Activated CD4-positive, alpha-beta T cell treated with anti-CD3 and anti-CD28 coated beads, Interleukin-2, amount 10 ng/mL, durations not matched to agents 7 days and 5 days (primary cell): ENCODE data around the gene RPP30. TPM values are rescaled to one million over a fixed set of nuclear protein-coding genes. Genes with fewer than 3 reads are reported as not detected.

Experiments used
- CTCF ChIA-PET: fragments of 350-600 bp; sonication (Branson Sonifier 250); formaldehyde crosslinking; loops from one replicate; lab custom pipeline; 2021; ENCODE audit warnings: antibody characterized with exemption; lab: Charles Lee
- POLR2A ChIA-PET: fragments of 350-600 bp; sonication (Branson Sonifier 250); formaldehyde crosslinking; loops from one replicate; lab custom pipeline; 2021; ENCODE audit warnings: antibody characterized with exemption; lab: Charles Lee
- DNase-seq: peaks from one replicate; pipeline ENCODE4 v3.0.0-alpha.2; 2020
- H3K27ac Mint-ChIP-seq: one replicate; pipeline ENCODE4 v1.8.0; 2021; ENCODE audit warnings: mild to moderate bottlenecking, moderate library complexity, mixed read lengths
- H3K27me3 Mint-ChIP-seq: one replicate; pipeline ENCODE4 v1.8.0; 2021; ENCODE audit warnings: mixed read lengths
- H3K36me3 Mint-ChIP-seq: one replicate; pipeline ENCODE4 v1.8.0; 2021; ENCODE audit warnings: low read depth, mixed read lengths
- H3K4me1 Mint-ChIP-seq: one replicate; pipeline ENCODE4 v1.8.0; 2021; ENCODE audit warnings: mixed read lengths
- H3K4me3 Mint-ChIP-seq: one replicate; pipeline ENCODE4 v1.8.0; 2021; ENCODE audit warnings: mild to moderate bottlenecking, moderate library complexity, mixed read lengths
- H3K9me3 Mint-ChIP-seq: one replicate; pipeline ENCODE4 v1.8.0; 2021; ENCODE audit warnings: mixed read lengths
- total RNA-seq, 2 experiments: library from RNA; stranded (reverse); gene quantifications; one replicate each; pipeline ENCODE4 v1.2.3, GENCODE V29; 2021

RPP30 gene
- total RNA-seq = 10 to 100 TPM; 48.9 to 60.2 TPM

DNA sequence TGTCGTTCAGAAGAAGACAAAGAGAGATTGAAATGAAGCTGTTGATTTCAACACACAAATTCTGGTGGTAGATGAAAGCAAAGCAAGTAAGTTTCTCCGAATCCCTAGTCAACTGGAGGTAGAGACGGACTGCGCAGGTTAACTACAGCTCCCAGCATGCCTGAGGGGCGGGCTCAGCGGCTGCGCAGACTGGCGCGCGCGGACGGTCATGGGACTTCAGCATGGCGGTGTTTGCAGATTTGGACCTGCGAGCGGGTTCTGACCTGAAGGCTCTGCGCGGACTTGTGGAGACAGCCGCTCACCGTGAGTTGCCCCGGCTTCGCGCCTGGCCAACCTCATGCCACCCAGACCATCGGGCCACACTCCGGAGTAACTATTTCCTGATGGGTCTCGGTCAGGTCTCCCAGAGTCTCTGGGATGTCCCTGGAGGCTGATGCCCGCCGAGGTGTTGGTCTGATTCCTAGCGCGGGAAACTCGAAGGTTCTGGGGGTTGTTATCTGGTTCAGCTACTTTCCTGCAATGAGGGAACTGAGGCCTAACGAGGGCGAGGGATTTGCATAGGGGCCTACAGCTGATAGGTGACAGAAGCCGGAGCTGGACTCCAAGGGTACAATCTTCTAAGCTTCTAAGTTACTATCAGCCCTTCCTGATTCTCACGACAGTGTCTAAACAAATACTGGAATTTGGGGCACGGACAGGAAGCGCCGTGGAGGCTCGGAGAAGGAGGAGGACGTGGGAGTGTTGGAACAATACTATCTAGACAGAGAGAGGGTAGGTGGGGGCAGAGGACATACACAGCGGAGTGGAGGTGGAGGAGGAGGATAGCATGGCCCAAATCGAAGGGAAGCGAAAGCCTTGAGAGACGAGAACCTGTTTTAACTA is at the start of gene RPP30:
RPP30 (plus strand) TSS at position 209 of the 882 bp plus-strand sequence; CDS start at position 222, 13 bp downstream.
- Mint-ChIP-seq H3K9me3 (peaks cover 6% of the 10 kb centered on the region), H3K27me3 (peaks cover 26% of the 10 kb centered on the region), H3K4me1 (peaks cover 38% of the 10 kb centered on the region), H3K4me3 (peak within 1 kb of the TSS; percentile 97), H3K27ac (peak within 1 kb of the TSS; percentile 94), H3K36me3 (peaks cover 11% of the 10 kb centered on the region)
- DNase-seq = peak; percentile 86
- CTCF ChIA-PET = interaction anchor here (1.0 to 1.5 kb wide), 6 partner anchors 14 to 379 kb away, joined by 3 to 4 read pairs (median 4); partner anchors contain the start of gene HTR7
- POLR2A ChIA-PET = interaction anchor here (0.6 kb wide), 1 partner anchor 398 kb away, joined by 9 read pairs; no protein-coding TSS in a partner anchor

DNA sequence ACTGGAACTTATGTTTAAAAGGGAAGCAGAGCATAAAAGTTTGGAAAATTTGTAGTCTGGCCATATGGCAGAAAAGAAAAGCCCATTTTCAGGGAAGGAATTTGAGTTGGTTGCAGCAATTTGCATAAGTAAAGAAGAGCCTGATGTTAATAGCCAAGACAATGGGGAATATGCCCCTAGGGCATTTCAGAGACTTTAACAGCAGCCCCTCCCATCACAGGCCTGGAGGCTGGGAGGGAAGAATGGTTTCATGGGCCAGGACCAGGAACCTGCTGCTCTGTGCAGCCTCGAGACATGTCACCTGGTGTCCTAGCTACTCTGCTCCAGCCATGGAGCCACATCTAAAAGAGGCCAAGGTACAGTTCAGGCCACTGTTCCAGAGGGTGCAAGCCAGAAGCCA is 49.3 kb upstream of the RPP30 start:
- Mint-ChIP-seq H3K4me1 (no peaks in the 10 kb centered on the region), H3K4me3 (no peak overlapping the region), H3K27ac (no peak overlapping the region), H3K9me3 (no peaks in the 10 kb centered on the region), H3K27me3 (peaks cover 16% of the 10 kb centered on the region), H3K36me3 (no peaks in the 10 kb centered on the region)
- ChIA-PET POLR2A (interaction anchor here (0.7 kb wide), 1 partner anchor 661 kb away, joined by 3 read pairs; no protein-coding TSS in a partner anchor), CTCF (no interaction called here)
- no peak for DNase-seq

DNA sequence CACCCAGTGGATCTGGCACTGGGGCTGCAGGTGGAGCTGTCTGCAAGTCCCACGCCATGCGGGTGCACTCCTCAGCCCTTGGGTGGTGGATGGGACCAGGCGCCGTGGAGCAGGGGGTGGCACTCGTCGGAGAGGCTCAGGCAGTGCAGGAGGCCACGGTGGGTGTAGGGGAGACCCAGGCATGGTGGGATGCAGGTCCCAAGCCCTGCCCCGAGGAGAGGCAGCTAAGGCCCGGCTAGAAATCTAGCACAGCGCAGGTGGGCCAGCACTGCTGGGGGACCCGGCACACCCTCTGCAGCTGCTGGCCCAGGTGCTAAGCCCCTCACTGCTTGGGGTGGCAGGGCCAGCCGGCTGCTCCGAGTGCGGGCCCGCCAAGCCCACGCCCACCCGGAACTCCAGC is 39.7 kb upstream of the RPP30 start:
- Mint-ChIP-seq H3K27ac (no peak overlapping the region), H3K36me3 (no peaks in the 10 kb centered on the region), H3K27me3 (peaks cover 20% of the 10 kb centered on the region), H3K4me1 (no peaks in the 10 kb centered on the region), H3K9me3 (no peaks in the 10 kb centered on the region), H3K4me3 (no peak overlapping the region)
- no peak for DNase-seq
- ChIA-PET POLR2A (no interaction called here), CTCF (no interaction called here)

DNA sequence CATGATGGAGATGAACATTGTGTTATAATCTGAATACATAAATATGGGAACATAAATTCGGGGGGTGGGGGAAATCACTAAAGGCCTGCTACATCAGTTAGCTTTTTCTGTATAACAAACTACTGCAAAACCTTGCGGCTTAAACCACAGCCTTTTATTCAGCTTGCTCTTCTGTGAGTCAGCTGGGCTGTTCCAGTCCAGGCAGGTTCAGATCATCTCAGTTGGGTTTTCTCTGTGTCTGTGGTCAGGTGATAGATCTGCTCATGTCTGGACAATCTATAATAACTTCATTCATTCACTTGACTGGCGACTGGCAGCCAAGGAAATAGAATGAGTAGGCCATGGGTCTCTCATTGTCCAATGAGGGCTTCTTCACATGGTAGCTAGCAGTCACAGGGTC is 37.4 kb upstream of the RPP30 start:
- no peak overlapping the region for H3K4me3 Mint-ChIP-seq
- no peaks in the 10 kb centered on the region for H3K4me1 Mint-ChIP-seq
- CTCF ChIA-PET = interaction anchor here (1.4 kb wide), 1 partner anchor 13 kb away, joined by 4 read pairs; no protein-coding TSS in a partner anchor
- H3K9me3 Mint-ChIP-seq = no peaks in the 10 kb centered on the region
- POLR2A ChIA-PET = no interaction called here
- no peaks in the 10 kb centered on the region for H3K36me3 Mint-ChIP-seq
- no peak for DNase-seq
- H3K27ac Mint-ChIP-seq = no peak overlapping the region
- peaks cover 8% of the 10 kb centered on the region for H3K27me3 Mint-ChIP-seq

DNA sequence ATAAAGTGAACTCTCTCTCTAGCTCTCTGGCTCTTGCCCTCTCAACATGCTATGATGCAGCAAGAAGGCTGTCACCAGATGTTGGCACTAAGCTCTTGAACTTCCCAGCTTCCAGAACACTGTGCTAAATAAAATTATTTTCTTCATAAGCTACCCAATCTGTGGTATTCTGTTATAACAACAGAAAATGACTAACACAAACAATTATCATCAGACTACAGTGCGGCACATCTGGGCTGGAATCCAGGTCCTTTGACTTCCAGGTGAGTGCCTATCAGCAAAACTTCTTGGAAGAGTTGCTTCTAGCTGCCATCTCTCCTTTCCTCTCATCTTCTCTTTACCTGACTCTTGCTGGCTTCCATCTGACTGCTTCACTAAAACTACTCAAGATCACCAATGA is 34.3 kb upstream of the RPP30 start:
- CTCF ChIA-PET = no interaction called here
- H3K4me3 Mint-ChIP-seq = no peak overlapping the region
- no peak for DNase-seq
- H3K9me3 Mint-ChIP-seq = no peaks in the 10 kb centered on the region
- H3K36me3 Mint-ChIP-seq = no peaks in the 10 kb centered on the region
- H3K27me3 Mint-ChIP-seq = peaks cover 4% of the 10 kb centered on the region
- POLR2A ChIA-PET = no interaction called here
- H3K27ac Mint-ChIP-seq = no peak overlapping the region
- no peaks in the 10 kb centered on the region for H3K4me1 Mint-ChIP-seq

DNA sequence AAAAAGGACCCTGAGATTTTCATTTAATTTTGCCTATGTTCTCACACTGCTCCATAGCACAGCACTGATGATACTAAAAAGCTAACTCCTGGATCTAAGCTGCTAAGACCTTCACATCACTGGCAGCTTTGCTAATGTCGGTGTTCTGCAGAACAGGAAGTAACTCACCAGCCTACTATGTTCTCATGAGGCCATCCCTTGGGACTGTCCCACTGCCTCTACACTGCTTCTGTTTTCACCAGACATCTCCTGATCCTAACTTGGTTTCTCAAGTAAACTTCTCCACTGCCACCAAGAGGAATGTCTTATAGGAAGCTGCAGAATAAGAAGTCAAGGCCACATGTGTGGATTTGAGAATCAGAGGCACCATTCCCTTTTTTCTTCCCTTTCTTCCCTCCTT is 29.0 kb upstream of the RPP30 start:
- DNase-seq = no peak
- H3K4me1 Mint-ChIP-seq = peaks cover 3% of the 10 kb centered on the region
- no peak overlapping the region for H3K4me3 Mint-ChIP-seq
- H3K9me3 Mint-ChIP-seq = no peaks in the 10 kb centered on the region
- H3K27ac Mint-ChIP-seq = no peak overlapping the region
- peaks cover 10% of the 10 kb centered on the region for H3K27me3 Mint-ChIP-seq
- CTCF ChIA-PET = interaction anchor here (0.6 to 1.7 kb wide), 2 partner anchors 14 to 98 kb away, joined by 3 to 4 read pairs; no protein-coding TSS in a partner anchor
- POLR2A ChIA-PET = interaction anchor here (0.7 kb wide), 1 partner anchor 12 kb away, joined by 3 read pairs; no protein-coding TSS in a partner anchor
- H3K36me3 Mint-ChIP-seq = no peaks in the 10 kb centered on the region

DNA sequence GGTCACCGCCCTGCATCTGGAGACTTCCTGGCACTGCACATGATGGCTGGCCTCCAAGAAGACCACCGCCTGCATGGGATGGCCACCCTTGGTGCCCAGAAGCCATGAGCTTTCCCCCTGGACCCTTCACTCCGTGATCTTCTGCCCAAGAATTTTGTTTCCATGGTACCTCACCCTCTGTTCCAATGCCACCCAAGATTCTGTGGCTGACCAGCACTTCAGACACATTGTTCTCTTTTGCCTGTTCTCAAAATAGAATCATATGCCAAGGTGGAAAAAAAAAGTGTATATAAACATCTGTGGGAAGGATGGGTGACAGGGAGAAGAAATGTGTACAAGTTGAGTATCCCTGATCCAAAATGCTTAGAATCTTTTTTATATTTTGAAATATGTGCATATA is 26.0 kb upstream of the RPP30 start:
- Mint-ChIP-seq H3K27ac (no peak overlapping the region), H3K27me3 (peaks cover 6% of the 10 kb centered on the region), H3K4me1 (peaks cover 8% of the 10 kb centered on the region), H3K36me3 (no peaks in the 10 kb centered on the region), H3K4me3 (no peak overlapping the region), H3K9me3 (peaks cover 6% of the 10 kb centered on the region)
- ChIA-PET CTCF (no interaction called here), POLR2A (no interaction called here)
- no peak for DNase-seq

DNA sequence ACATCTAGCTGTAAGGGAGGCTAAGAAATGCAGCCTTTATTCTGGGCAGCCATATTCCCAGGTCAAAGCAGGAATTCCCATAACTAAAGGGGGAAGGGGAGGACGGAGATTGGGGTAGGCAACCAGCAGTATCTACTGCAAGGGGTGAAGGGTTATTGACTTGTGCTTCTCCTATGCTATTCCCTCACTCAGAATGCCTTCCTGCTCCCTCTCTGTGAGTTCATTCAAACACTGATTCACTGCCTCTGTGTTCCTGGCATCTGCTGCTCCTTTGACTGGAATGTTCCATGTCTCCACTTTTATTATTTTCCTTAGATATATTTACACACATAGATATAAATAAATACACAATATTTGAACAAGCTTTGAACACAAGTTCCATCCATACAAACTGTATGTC is 25.0 kb upstream of the RPP30 start:
- ChIA-PET POLR2A (no interaction called here), CTCF (interaction anchor here (1.1 kb wide), 1 partner anchor 12 kb away, joined by 4 read pairs; no protein-coding TSS in a partner anchor)
- Mint-ChIP-seq H3K9me3 (peaks cover 11% of the 10 kb centered on the region), H3K36me3 (peaks cover 1% of the 10 kb centered on the region), H3K27ac (no peak overlapping the region), H3K4me1 (peaks cover 8% of the 10 kb centered on the region), H3K4me3 (no peak overlapping the region), H3K27me3 (peaks cover 6% of the 10 kb centered on the region)
- DNase-seq = no peak

DNA sequence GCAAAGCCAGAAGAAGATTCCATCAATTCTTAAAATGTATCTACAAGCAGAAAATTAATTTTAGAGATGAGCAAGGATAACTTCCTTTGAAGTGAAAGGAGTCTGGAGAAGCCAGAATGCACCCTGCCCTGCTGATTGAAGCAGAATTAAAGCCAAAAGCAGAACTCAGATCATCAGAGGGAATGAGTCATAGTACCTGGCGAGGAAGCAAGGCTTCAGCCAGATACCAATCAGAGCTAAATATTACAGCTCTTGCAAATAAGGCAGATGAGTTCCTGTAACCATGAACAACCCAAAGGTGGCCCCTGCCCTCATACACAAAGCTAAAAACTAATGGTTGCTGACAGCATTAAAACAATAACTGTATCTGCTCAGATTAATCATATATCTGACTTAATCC is 24.3 kb upstream of the RPP30 start:
- POLR2A ChIA-PET = no interaction called here
- Mint-ChIP-seq H3K27ac (no peak overlapping the region), H3K27me3 (peaks cover 6% of the 10 kb centered on the region), H3K4me1 (peaks cover 8% of the 10 kb centered on the region), H3K9me3 (peaks cover 12% of the 10 kb centered on the region), H3K36me3 (peaks cover 2% of the 10 kb centered on the region), H3K4me3 (no peak overlapping the region)
- CTCF ChIA-PET = interaction anchor here (1.1 kb wide), 1 partner anchor 13 kb away, joined by 4 read pairs; no protein-coding TSS in a partner anchor
- no peak for DNase-seq

DNA sequence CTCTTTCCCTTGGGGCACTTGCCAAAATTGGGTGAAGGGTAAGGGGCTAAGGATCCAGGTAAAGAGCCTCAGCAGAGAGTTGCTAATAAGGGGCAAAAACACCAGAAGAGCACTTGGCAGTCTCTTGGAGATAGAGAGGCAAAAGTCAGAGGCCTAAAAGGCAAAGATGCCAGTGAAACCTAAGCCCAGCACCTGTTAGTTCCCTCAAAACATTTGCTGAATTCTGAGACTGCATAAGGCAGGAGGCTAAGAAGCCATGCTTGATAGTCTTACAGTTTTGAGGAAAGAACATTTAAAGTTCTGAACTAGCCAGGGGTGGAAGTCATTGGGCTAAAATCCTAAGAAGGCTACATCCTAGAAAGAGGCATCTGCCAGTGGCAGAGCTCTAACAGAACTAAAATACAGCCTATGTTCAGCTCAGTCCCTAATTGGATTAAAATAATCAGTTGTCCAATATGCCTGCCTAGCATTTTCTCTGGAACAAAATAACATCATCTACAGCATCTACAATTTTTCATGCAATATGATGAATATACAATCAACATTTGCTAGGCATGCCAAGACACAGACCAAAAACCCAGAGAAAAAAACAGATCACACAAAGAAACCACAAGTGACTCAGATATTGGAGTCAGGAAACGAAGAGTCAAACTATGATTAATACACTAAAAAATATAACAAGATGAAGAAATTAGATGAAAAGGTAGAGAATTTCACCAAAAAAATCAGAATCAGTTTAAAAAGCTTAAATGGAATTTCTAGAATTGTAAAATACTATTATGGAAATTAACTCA is 21.6 kb upstream of the RPP30 start:
- Mint-ChIP-seq H3K9me3 (peaks cover 12% of the 10 kb centered on the region), H3K4me3 (no peak overlapping the region), H3K27me3 (peaks cover 17% of the 10 kb centered on the region), H3K4me1 (peaks cover 8% of the 10 kb centered on the region), H3K36me3 (peaks cover 2% of the 10 kb centered on the region), H3K27ac (no peak overlapping the region)
- ChIA-PET POLR2A (no interaction called here), CTCF (no interaction called here)
- no peak for DNase-seq

DNA sequence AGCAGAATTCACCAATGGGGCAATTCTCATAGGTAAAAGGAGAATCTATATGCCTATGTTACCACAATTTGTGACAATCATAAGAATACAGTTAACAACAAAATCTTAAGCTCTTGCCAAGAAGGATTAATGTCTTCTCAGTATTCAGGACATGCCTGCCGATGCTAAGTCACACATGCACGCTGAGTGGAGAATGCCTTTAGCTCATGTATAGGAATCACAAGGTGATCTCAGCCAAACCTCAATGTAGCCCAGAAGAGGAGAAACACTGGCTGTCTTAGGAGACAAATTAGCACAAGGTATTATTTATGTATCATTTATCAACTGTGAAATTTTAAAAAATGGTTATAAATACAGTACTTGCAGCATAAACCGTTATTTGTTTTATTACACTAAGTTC is 16.6 kb upstream of the RPP30 start:
- H3K9me3 Mint-ChIP-seq = peaks cover 9% of the 10 kb centered on the region
- DNase-seq = no peak
- no peak overlapping the region for H3K4me3 Mint-ChIP-seq
- CTCF ChIA-PET = no interaction called here
- H3K4me1 Mint-ChIP-seq = peaks cover 13% of the 10 kb centered on the region
- peaks cover 2% of the 10 kb centered on the region for H3K36me3 Mint-ChIP-seq
- POLR2A ChIA-PET = interaction anchor here (0.6 kb wide), 1 partner anchor 12 kb away, joined by 3 read pairs; no protein-coding TSS in a partner anchor
- peaks cover 53% of the 10 kb centered on the region for H3K27me3 Mint-ChIP-seq
- no peak overlapping the region for H3K27ac Mint-ChIP-seq

DNA sequence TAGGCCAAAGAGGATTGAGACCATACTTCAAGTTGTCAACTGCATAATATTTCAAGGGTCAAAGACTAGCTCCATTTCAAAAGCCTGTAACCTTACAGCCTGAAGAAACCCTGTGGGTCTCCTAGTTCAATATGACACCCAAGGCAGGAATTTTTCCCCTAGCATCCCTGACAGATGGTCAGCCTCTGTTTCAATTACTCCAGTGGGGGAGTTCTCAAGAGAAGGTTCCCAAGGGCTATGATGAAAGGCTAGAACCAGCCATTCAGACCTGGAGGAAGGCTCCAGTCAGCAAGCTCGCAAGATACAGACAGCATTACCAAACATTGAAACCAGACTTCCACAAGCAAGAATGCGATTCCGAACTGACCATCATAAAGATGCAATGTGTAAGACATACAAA is 15.5 kb upstream of the RPP30 start:
- CTCF ChIA-PET = interaction anchor here (1.1 kb wide), 1 partner anchor 13 kb away, joined by 4 read pairs; no protein-coding TSS in a partner anchor
- H3K9me3 Mint-ChIP-seq = peaks cover 2% of the 10 kb centered on the region
- peaks cover 2% of the 10 kb centered on the region for H3K36me3 Mint-ChIP-seq
- H3K27me3 Mint-ChIP-seq = peaks cover 62% of the 10 kb centered on the region
- no peak overlapping the region for H3K27ac Mint-ChIP-seq
- DNase-seq = no peak
- POLR2A ChIA-PET = no interaction called here
- H3K4me3 Mint-ChIP-seq = peak overlapping the region; percentile 23
- H3K4me1 Mint-ChIP-seq = peaks cover 11% of the 10 kb centered on the region
